ENCODE data around the gene CEP85L. TPM values are rescaled to one million over a fixed set of nuclear protein-coding genes. Genes with fewer than 3 reads are reported as not detected.

The CEP85L gene
- total and polyA plus RNA-seq, 2 of the 13 experiments (the other 11 are each of a cell fraction or from before 2014, with no cell fraction given): 0.44 to 1.7 TPM

DNA sequence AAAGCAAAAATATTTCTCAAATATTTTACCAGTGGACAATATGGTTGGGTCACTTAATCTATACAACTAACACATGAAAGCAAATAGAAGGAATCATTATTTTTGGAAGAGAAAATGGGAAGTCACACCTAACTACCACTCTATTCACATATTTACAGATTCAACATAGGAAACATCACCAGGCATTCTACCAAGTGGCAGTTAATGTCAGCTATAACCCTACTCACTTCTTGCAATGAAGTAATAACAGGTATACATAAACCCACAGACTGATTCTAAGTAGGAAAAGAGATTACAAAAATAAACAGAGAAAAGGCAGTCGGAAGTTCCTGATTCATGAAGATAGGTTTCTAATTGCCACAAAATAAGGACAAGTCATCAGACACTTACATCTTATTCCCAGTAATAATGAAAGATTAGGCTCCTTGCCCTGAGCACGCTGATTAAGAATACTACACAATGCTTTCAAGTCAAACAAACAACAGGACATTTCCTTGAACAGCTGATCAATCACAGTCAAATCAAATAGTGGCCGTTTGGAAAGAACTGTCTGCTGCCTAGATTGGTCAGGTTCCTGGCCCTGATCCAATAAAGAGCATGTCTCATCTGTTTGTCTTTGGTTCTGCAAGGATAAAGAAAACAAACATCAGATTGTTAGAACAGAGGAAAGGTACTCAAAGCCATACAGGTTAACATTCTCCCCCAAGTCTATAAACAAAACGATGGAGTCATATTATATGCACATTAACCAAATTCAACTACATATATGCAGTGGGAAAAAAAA, 182.5 kb downstream of the CEP85L start (continued):
- TF ChIP-seq KMT2B (CRISPR knock-in tag; IDR thresholded peaks at IDR 0.05) (peak; percentile 14; the same call in 1 of the 2 replicates), ELF1 (CRISPR knock-in tag; IDR thresholded peaks at IDR 0.05) (peak; percentile 23; the same call in 1 of the 2 replicates), NFIC (IDR thresholded peaks at IDR 0.05; ENCODE audit: low read length) (peak; percentile 94), MEF2D (CRISPR knock-in tag; IDR thresholded peaks at IDR 0.05) (0 out of 2 replicates have a peak, but pooled peaks have one; percentile 1), PITX1 (CRISPR knock-in tag; IDR thresholded peaks at IDR 0.05) (peak; percentile 8; the same call in 1 of the 2 replicates), NR2F2 (IDR thresholded peaks at IDR 0.05; ENCODE audit: borderline replicate concordance, low read depth) (0 out of 2 replicates have a peak, but pooled peaks have one; percentile 18)
- TF ChIP-seq, protein P1, sequence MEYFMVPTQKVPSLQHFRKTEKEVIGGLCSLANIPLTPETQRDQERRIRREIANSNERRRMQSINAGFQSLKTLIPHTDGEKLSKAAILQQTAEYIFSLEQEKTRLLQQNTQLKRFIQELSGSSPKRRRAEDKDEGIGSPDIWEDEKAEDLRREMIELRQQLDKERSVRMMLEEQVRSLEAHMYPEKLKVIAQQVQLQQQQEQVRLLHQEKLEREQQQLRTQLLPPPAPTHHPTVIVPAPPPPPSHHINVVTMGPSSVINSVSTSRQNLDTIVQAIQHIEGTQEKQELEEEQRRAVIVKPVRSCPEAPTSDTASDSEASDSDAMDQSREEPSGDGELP (IDR thresholded peaks at IDR 0.05; ENCODE audit: borderline replicate concordance, low read depth): peak; percentile 90
- TF ChIP-seq, protein P2, sequence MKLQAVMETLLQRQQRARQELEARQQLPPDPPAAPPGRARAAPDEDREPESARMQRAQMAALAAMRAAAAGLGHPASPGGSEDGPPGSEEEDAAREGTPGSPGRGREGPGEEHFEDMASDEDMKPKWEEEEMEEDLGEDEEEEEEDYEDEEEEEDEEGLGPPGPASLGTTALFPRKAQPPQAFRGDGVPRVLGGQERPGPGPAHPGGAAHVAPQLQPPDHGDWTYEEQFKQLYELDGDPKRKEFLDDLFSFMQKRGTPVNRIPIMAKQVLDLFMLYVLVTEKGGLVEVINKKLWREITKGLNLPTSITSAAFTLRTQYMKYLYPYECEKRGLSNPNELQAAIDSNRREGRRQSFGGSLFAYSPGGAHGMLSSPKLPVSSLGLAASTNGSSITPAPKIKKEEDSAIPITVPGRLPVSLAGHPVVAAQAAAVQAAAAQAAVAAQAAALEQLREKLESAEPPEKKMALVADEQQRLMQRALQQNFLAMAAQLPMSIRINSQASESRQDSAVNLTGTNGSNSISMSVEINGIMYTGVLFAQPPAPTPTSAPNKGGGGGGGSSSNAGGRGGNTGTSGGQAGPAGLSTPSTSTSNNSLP (IDR thresholded peaks at IDR 0.05; ENCODE audit: low read depth, low read length): peak; percentile 94; the same call in 1 of the 2 replicates

DNA sequence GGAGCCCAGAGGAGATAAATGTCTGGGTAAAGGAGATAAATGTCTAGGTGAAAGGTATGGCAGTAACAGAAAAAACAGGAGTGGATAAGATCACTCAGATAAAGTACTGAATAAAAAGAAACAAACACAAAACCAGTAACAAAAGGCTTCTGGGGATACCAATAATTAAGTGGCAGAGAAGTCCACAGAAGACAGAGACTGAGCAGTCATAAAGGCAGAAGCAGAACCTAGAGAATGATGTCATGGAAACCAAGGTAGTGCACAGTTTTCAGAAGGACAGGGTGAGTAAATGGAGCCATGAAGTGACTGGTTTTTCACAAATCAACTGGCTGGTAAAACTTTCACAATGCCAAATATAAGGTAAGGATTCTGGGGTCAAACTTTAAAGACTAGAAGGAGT, 184.2 kb downstream of the CEP85L start:
- CTCF ChIA-PET (ENCODE audit: low intra/inter-chr PET ratio, low total read pairs): no interaction called here
- peaks cover 13% of the 10 kb centered on the region for H3K4me1 ChIP-seq (ENCODE audit: insufficient read depth, low read length)
- H3K9ac ChIP-seq (ENCODE audit: insufficient read depth, low read depth, low read length): no peak overlapping the region
- TF ChIP-seq ZNF713 (CRISPR knock-in tag; IDR thresholded peaks at IDR 0.05): no peak
- TF ChIP-seq ATF7 (IDR thresholded peaks at IDR 0.05): peak; percentile 80
- no peak for TF ChIP-seq ATF7 (CRISPR knock-in tag; IDR thresholded peaks at IDR 0.05)
- TF ChIP-seq, protein P3, sequence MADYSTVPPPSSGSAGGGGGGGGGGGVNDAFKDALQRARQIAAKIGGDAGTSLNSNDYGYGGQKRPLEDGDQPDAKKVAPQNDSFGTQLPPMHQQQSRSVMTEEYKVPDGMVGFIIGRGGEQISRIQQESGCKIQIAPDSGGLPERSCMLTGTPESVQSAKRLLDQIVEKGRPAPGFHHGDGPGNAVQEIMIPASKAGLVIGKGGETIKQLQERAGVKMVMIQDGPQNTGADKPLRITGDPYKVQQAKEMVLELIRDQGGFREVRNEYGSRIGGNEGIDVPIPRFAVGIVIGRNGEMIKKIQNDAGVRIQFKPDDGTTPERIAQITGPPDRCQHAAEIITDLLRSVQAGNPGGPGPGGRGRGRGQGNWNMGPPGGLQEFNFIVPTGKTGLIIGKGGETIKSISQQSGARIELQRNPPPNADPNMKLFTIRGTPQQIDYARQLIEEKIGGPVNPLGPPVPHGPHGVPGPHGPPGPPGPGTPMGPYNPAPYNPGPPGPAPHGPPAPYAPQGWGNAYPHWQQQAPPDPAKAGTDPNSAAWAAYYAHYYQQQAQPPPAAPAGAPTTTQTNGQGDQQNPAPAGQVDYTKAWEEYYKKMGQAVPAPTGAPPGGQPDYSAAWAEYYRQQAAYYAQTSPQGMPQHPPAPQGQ (CRISPR knock-in tag; IDR thresholded peaks at IDR 0.05; ENCODE audit: borderline replicate concordance): no peak
- POLR2A ChIA-PET: no interaction called here
- H3K36me3 ChIP-seq (replicated peaks in 1 of 2; ENCODE audit: control insufficient read depth in 1 of 2, insufficient read depth in 2 of 2, low read length in 2 of 2): no peaks in the 10 kb centered on the region
- H3K27me3 ChIP-seq (ENCODE audit: control insufficient read depth in 1 of 2, insufficient read depth in 2 of 2, low read length in 2 of 2): no peaks in the 10 kb centered on the region
- intact Hi-C loops (cut with micrococcal nuclease; ENCODE audit: unreplicated experiment): no loop called here
- FAIRE-seq: no peak
- H3K9me3 ChIP-seq (ENCODE audit: low read length): no peaks in the 10 kb centered on the region
- no peak for ATAC-seq
- H3K27ac ChIP-seq (ENCODE audit: extremely low read length, insufficient read depth, low read length): no peak overlapping the region
- no peak for DNase-seq (ENCODE audit: low spot score)
- H4K20me1 ChIP-seq (ENCODE audit: insufficient read depth, low read length): no peaks in the 10 kb centered on the region
- H2AFZ ChIP-seq (ENCODE audit: low read length): no peak overlapping the region
- H3K4me2 ChIP-seq (ENCODE audit: low read depth, low read length): no peak overlapping the region
- no peaks in the 10 kb centered on the region for H3K79me2 ChIP-seq (ENCODE audit: insufficient read depth, low read length)
- no peak overlapping the region for H3K4me3 ChIP-seq (replicated peaks in 1 of 3; ENCODE audit: insufficient read depth in 1 of 3, low read depth in 2 of 3, low read length in 3 of 3)
- in situ Hi-C loops (cut with HindIII; ENCODE audit: extremely low pct_ligation_motif_present, low pct_unique_long_range_greater_than_20kb): no loop called here
- BruUV-seq (replicated peaks): no TSS peak

Data from HepG2 (cell line).